Measurements from ENCODE around the gene BCORL1.

The BCORL1 gene

DNA sequence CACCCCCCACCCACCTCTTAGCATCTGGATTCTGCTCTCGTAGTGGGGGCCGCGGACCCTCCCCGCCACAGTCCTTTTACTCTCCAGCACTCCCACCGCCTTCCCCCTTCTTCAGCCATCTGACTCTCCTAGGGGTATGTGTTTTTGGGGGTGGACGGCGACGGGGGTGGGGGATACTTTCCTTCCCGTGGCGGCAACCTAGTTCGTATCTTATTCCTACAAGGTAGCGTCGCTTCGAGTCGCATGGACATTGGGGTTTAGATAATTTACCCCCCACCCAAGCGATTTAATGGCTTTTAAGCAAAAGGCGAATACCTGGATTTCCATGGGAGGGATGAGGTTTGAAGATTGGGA is 1.3 kb upstream of the BCORL1 start:
- TF ChIP-seq ZFX (IDR thresholded peaks at IDR 0.05; ENCODE audit: borderline replicate concordance), result no peak
- no peak for TF ChIP-seq CTCF (IDR thresholded peaks at IDR 0.05)
- H3K27ac ChIP-seq, result no peak overlapping the region

DNA sequence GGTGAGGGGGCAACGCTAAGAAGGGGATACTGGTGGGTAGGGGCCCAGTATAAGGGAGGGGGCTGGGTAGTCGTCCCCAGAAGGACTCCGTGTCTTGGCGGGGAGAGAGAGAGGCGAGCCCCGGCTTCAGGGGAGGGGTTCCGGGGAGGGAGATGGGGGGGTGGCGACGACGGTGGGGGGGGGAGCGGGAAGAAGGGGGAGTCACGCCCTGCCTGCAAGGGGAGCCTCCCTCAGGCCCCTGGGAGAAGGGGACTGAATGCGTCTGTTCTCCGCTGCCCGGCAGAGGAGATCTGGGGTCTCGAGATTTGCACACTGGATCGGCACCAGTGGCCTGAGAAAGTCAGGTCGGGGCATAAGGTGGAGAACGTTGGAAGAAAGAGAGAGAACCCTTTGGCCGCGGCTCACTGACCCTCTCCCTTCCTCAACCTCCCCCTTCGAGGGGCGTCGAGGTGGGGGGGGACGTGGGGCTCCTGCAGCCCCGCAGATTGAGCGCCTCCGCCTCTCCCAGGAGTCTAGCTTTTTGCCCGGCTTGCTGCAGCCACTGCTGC is 609 bp upstream of the BCORL1 start:
- no peak overlapping the region; the same call in 1 of the 2 replicates for H3K27ac ChIP-seq
- TF ChIP-seq ZFX (IDR thresholded peaks at IDR 0.05; ENCODE audit: borderline replicate concordance) (no peak), CTCF (IDR thresholded peaks at IDR 0.05) (no peak)

DNA sequence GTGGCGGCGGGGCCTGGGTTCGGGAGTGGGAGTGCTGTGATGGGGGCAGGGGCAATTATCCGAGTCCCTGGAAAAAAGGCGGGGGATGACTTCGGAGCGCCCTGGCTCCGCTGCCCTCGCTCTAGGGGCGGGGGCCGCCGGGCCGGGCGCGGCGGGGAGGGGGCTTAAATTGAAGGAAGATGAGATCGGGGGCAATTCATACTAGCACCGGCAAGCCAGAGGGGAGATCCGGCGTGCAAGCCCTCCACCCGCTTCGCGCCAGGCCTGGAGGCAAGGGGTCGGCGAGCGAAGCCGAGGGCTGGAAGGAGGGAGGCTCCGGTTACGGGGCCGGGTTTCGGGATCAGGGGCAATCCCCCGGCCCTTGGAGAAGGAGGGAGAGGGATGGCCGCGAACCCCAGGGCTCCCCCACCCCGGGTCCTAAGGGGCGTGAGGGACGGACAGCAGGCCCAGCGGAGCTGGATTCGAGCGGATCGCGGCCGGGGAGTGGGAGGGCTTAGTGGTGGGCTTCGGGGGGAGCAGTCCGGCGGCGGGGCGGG is 1.2 kb downstream of the BCORL1 start:
- TF ChIP-seq ZFX (IDR thresholded peaks at IDR 0.05; ENCODE audit: borderline replicate concordance) (no peak), CTCF (IDR thresholded peaks at IDR 0.05) (no peak)
- H3K27ac ChIP-seq, result no peak overlapping the region

DNA sequence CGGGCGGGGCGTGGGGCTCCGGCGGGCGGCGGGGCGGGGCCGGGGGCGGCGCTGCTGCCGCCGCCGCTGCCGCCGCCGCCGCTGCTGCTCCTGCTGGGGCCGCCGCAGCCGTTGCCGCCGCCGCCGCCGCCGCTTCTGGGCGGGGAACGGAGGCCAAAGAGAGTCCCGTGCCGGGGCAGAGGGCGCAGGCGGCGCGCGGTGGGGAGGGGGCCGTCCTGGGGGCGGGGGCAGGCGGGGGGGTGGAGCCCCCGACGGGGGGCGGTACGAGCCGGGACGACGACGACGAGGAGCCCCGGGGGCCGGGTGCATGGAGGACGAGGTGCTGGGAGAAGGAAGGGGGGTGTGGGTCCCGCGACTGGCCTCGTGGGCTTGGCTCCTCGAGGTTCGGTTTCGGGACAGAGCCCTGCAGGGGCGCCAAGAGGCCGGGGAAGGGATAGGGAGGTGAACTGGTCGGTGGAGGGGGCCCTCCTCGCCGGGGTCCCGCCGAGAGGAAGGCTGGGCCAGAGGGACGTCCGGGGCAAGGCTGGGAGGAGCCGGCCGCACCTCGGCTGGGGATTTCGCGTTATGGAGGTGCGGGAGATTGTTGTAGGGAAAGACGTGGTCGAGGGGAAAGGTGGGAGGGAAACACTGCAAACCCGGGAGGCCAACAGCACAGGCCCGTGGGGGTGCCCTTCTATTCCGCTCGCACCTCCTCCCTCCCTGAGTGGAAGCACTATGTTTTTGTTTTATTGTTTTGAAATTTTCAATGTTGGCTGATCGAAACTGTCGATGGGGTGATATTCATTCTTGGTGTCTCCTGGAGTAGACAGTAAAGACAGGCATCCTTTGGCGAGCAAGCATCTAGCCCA is 1.9 kb downstream of the BCORL1 start:
- no peak for TF ChIP-seq CTCF (IDR thresholded peaks at IDR 0.05)
- TF ChIP-seq ZFX (IDR thresholded peaks at IDR 0.05; ENCODE audit: borderline replicate concordance), result no peak
- H3K27ac ChIP-seq, result no peak overlapping the region

DNA sequence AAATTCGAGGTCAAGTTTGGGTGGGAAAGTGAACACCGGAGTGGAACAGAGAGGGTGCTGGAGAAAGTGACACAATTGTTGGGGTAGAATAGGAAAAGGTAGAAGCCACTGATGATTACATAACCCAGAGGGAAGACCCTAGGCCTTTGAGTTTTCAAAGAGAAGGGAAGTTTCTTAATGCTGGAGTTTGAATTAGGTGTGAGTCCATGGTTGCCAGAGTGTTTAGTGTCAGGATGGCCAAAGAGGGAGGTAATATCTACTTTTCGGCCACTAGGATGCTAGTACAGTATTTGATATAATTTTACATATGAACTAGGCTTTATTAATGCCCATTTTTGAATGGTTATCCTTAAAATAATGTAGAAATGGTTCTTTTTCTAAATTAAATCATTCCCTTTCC is 5.4 kb downstream of the BCORL1 start:
- no peak overlapping the region for H3K27ac ChIP-seq
- no peak for TF ChIP-seq ZFX (IDR thresholded peaks at IDR 0.05; ENCODE audit: borderline replicate concordance)
- no peak for TF ChIP-seq CTCF (IDR thresholded peaks at IDR 0.05)

DNA sequence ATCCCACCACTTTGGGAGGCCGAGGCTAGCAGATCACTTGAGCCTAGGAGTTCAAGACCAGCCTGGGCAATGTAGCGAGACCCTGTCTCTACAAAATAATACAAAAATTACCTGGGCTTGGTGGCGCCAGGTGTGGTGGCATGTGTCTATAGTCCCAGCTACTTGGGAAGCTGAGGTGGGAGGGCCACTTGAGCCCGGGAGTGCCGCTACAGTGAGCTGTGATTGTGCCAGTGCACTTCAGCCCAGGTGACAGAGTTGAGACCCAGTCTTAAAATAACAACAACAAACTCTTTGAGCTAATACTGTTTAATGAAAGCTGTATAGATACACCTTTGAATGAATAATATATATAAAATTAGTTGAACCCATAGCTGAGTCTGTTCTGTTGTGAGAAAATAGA is 9.7 kb downstream of the BCORL1 start:
- TF ChIP-seq CTCF (IDR thresholded peaks at IDR 0.05) (no peak), ZFX (IDR thresholded peaks at IDR 0.05; ENCODE audit: borderline replicate concordance) (no peak)
- H3K27ac ChIP-seq, result no peak overlapping the region

DNA sequence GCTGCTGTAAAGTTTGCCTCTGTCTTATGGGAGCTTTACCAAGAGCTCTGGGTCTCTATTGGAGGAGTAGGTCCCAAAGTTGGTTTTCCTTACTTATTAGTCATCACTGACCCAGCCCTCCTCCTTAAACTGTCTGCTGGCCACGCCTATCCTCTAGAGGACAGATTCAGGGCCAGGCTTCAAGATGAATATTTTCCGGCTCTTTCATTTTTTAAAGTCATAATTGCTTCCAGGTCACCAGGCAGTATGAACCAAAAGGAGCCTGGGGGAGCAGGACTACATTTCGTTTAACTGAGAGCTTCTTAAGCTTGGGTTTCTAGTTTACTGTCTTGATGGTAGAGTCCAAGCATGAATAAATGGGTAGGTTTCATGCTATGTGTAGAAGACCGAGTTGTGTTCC is 13.7 kb downstream of the BCORL1 start:
- TF ChIP-seq ZFX (IDR thresholded peaks at IDR 0.05; ENCODE audit: borderline replicate concordance) (no peak), CTCF (IDR thresholded peaks at IDR 0.05) (no peak)
- no peak overlapping the region for H3K27ac ChIP-seq

Data from 22Rv1 (cell line).